AG04449 (cell line): ENCODE results near the gene FATE1.
"Not testable (repeated sequence)": the region's sequence is repeated elsewhere in the genome, so short reads cannot be mapped to it uniquely, and the experiment has no call there.

Experiments used
- CTCF ChIA-PET: fragments of 350-600 bp; formaldehyde crosslinking; extraction: SDS; loops from one replicate; lab custom pipeline; 2021; ENCODE audit warnings: antibody characterized with exemption; lab: Yijun Ruan, JAX
- POLR2A ChIA-PET: fragments of 400-600, 350-600 bp; formaldehyde crosslinking; extraction: SDS; loops from one replicate; lab custom pipeline; 2020; ENCODE audit warnings: antibody characterized with exemption, inconsistent platforms; lab: Yijun Ruan, JAX
- DNase-seq: peaks from one replicate; pipeline ENCODE4 v3.0.0-alpha.2; 2010; ENCODE audit warnings: low read depth, low spot score
- H3K4me3 ChIP-seq: 2 replicates; pipeline ENCODE4 v1.5.1; 2011; ENCODE audit warnings: low read depth, mild to moderate bottlenecking, control low read depth, low read length
- TF ChIP-seq, protein P1 (sequence below): IDR thresholded peaks from one replicate; pipeline ENCODE4 v1.5.1; 2011; ENCODE audit warnings: mild to moderate bottlenecking, moderate library complexity, low read length, control low read depth, inconsistent platforms; ENCODE audit not compliant: insufficient read depth; ENCODE audit errors: missing control alignments

FATE1 gene

DNA sequence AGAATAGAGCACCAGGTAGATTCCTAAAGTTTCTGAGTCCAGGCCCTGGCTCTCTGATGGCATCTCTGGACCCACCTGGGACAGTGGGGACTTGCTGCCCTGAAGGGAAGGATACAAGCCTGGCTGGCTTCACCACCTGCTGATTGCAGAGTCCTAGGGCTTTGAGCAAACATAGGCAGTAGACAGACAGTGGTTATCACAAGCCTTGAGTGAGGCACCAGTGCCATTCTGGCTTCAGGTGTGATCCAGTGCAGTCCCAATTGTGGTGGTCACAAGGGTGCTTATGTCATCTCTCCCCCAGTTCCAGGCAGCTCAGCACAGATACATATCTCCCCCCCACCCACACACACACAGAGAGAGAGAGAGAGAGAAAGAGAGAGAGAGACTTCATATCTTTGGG is 27.1 kb upstream of the FATE1 start:
- ChIA-PET CTCF (no interaction called here), POLR2A (no interaction called here)
- TF ChIP-seq, protein P1, sequence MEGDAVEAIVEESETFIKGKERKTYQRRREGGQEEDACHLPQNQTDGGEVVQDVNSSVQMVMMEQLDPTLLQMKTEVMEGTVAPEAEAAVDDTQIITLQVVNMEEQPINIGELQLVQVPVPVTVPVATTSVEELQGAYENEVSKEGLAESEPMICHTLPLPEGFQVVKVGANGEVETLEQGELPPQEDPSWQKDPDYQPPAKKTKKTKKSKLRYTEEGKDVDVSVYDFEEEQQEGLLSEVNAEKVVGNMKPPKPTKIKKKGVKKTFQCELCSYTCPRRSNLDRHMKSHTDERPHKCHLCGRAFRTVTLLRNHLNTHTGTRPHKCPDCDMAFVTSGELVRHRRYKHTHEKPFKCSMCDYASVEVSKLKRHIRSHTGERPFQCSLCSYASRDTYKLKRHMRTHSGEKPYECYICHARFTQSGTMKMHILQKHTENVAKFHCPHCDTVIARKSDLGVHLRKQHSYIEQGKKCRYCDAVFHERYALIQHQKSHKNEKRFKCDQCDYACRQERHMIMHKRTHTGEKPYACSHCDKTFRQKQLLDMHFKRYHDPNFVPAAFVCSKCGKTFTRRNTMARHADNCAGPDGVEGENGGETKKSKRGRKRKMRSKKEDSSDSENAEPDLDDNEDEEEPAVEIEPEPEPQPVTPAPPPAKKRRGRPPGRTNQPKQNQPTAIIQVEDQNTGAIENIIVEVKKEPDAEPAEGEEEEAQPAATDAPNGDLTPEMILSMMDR: no peak
- no peak for DNase-seq
- H3K4me3 ChIP-seq: no peak overlapping the region

DNA sequence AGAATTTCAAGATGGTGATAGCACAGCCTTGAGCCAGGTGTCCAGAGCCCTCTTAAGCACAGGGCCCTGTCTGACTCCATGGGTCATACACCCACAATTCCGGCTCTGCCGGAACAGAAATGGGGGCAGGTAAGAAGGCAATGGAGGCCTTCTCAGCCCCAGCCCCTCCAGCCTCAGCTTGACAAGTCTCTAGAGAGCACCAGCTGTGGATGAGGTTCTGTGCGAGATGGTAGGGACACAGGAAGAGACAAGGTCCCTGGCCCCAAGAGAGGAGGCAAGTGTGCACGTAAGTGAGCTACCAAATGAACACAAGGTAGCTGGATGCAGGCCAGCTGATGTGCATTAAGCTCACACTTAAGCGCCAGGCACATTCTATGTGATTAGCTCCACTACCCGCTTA is 23.0 kb upstream of the FATE1 start:
- DNase-seq: no peak
- H3K4me3 ChIP-seq: no peak overlapping the region
- POLR2A ChIA-PET: no interaction called here
- CTCF ChIA-PET: no interaction called here
- TF ChIP-seq, protein P1: no peak

DNA sequence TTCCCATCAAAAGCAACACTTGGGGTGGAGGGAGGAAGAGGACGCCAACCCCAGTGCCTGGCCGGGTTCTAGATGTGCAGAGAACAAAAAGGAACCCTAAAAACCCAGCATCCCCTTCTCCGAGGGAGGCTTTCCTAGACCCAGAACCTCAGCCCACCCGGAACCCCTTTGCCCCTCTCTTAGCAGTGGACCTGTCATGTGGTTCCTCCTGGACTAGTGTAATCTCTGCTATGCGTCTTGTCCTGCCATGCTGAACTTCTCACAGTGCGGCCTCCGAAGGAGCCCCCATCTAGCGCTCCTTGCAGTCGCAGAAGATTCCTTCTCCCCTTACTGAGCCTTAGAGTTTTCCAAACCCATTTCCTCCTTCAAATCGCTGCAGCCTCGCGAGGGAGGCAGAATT is 21.7 kb upstream of the FATE1 start:
- ChIA-PET POLR2A (no interaction called here), CTCF (no interaction called here)
- DNase-seq: no peak
- TF ChIP-seq, protein P1: no peak
- H3K4me3 ChIP-seq: no peak overlapping the region

DNA sequence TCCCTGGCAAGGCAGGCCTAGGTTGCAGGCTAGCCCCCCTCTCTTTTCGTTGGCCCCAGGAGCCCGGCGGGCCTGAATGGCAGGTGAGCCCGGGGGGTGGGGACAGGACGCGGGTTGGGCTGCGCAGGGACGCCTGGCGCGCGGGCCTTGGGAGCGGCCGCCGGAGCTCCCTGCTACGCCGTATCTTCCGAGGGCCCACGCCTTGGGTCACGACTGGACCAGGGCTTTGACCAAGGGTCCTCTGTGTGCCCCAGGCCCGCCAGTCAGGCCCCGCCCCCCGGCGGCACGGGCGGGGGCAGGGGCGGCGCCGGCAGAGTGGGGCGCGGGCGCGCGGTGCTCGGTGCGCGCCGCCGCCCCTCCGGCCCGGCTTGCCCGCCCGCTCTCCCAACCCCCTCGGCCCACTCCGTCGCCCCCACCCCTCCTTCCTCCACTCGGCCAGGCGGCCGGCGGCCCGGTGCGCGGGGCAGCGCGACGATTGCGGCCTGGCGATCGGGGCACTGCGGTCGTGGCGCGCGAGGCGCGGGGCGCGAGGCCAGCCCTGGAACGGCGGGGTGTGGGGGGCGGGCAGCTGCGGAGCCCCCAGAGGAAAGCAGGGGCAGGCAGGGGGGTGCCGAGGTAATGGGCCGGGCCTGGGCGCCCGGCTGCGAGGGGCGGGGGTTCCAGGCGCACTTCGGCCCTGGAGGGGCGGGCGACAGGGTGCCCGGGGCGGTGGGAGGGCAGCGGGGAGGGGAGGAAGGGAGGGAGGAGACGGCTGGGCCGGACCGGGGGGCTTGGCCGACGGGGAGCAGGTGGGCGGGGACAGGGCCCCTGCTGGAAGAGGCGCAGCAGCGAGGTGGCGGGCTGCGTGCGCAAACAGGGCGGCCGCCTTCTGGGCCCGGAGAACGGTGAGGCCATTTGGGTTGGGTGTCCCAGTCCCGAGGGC is 20.9 kb upstream of the FATE1 start, which contains the start of gene PRRG3:
TSS of gene PRRG3 (plus strand) at position 798 of the 922 bp plus-strand sequence. CDS start 3,357 bp downstream, outside the sequence.
- DNase-seq: no peak
- no peak within 1 kb of the TSS for H3K4me3 ChIP-seq
- TF ChIP-seq, protein P1: no peak
- POLR2A ChIA-PET: no interaction called here
- CTCF ChIA-PET: no interaction called here

DNA sequence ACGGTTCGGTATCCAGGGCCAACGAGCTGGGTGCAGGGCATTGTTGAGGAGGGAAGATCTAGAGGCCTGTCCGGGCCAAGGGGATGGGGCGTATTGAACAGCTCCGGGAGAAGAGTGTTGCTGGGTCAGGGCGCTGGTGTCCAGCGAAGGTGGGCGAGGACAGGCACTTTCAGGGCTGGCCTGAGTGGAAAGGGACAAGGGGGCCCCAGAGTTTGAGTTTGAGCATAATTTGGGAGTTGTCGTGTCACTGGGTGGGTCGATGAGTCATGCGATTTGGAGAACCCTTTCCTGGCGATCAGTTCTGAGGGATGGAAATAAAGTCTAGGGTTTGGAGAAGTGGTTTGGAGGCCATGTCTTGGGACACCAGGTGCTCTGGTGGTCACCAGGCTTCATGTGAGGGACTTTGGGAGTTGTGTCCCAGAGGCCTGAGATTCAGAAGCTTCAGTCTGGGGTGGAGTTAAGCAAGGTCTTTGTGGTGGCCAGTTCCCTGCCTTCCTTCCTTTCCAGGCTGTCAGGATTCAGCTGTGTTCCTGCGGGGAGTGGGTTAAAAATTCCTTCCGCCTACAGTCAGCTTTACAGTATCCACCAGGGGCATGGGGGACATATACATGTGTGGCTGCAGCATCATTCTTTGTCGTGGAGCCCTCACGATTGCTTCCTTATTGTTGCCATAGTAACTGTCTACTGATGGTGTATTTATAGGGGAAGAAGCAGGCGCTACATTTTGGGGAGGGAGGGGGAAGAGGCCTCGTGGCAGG is 20.1 kb upstream of the FATE1 start:
- CTCF ChIA-PET: no interaction called here
- H3K4me3 ChIP-seq: no peak overlapping the region
- TF ChIP-seq, protein P1: no peak

DNA sequence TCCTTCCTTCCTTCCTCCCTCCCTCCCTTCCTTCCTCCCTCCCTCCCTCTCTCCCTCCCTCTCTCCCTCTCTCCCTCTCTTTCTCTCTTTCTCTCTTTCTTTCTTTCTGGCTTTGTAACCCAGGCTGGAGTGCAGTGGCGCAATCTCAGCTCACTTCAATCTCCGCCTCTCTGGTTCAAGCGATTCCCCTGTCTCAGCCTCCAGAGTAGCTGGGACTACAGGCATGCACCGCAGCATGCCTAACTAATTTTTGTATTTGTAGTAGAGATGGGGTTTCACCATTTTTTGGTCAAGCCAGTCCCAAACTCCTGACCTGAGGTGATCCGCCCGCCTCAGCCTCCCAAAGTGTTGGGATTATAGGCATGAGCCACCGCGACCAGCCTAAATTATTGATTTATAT is 18.8 kb upstream of the FATE1 start:
- DNase-seq, H3K4me3 ChIP-seq, POLR2A ChIA-PET, CTCF ChIA-PET: not testable (repeated sequence)

More for the DNA sequence above, 20.1 kb upstream of the FATE1 start:
- no peak for DNase-seq
- POLR2A ChIA-PET: no interaction called here
